ENCODE results near the gene ZNF597. TPM values are rescaled to one million over a fixed set of nuclear protein-coding genes. Genes with fewer than 3 reads are reported as not detected.

The ZNF597 gene
- total and polyA plus RNA-seq, 2 experiments from 2014 or later = 1.2 to 2.4 TPM

GRCh38 chr16:3400779-3401688 lies 42.3 kb downstream of the ZNF597 start, which contains the start of the genes ZNF174 and ZSCAN32:
Gene ZNF174, plus strand, starts transcription at chr16:3401215. Its CDS starts 790 bp downstream, at chr16:3402005.
Gene ZSCAN32, minus strand, starts transcription at chr16:3401004. Its CDS starts 3,447 bp downstream, at chr16:3397557.
- H4K20me1 ChIP-seq (replicated peaks; ENCODE audit: insufficient read depth) = no peaks in the 10 kb centered on the region; the same call in 1 of the 2 replicates
- peaks cover 4% of the 10 kb centered on the region; the same call in 1 of the 2 replicates for H3K9me2 ChIP-seq (ENCODE audit: insufficient read depth)
- Mint-ChIP-seq H3K4me3 (peak within 1 kb of the TSS; percentile 98), H3K27ac (peak within 1 kb of the TSS; percentile 87), H3K36me3 (ENCODE audit: low read depth) (peaks cover 66% of the 10 kb centered on the region), H3K9me3 (peaks cover 34% of the 10 kb centered on the region), H3K27me3 (ENCODE audit: insufficient read depth, low read depth, poor library complexity) (peaks cover 13% of the 10 kb centered on the region), H3K4me1 (peaks cover 7% of the 10 kb centered on the region)
- DNase-seq (ENCODE audit: low spot score) (peak; percentile 99), ATAC-seq (peak; percentile 93)
- no peaks in the 10 kb centered on the region; the same call in 1 of the 2 replicates for H3K4me1 ChIP-seq (ENCODE audit: insufficient read depth)
- peak within 1 kb of the TSS; percentile 96 for H2AFZ ChIP-seq
- peak within 1 kb of the TSS; percentile 89 for H3K4me3 ChIP-seq
- peaks cover 44% of the 10 kb centered on the region for H3K79me2 ChIP-seq (replicated peaks; ENCODE audit: insufficient read depth)
- peaks cover 15% of the 10 kb centered on the region for H3K36me3 ChIP-seq (ENCODE audit: insufficient read depth)
- H3K4me2 ChIP-seq = peak within 1 kb of the TSS; percentile 90
- peak within 1 kb of the TSS; percentile 87 for H3K27ac ChIP-seq (ENCODE audit: low read depth)
- H3F3A ChIP-seq (replicated peaks; ENCODE audit: low read depth) = peaks cover 4% of the 10 kb centered on the region; the same call in 1 of the 2 replicates
- no peaks in the 10 kb centered on the region for H3K27me3 ChIP-seq (ENCODE audit: insufficient read depth)
- TF ChIP-seq NANOG (IDR thresholded peaks at IDR 0.05; ENCODE audit: borderline replicate concordance) (no peak), POLR2AphosphoS5 (IDR thresholded peaks at IDR 0.05; ENCODE audit: low read depth) (peak; percentile 96), EZH2phosphoT487 (IDR thresholded peaks at IDR 0.05; ENCODE audit: unreplicated experiment) (no peak), JUNB (IDR thresholded peaks at IDR 0.05; ENCODE audit: unreplicated experiment) (no peak), STAT1 (IDR thresholded peaks at IDR 0.05; ENCODE audit: unreplicated experiment) (no peak), ETS1 (IDR thresholded peaks at IDR 0.05) (peak; percentile 90), REST (IDR thresholded peaks at IDR 0.05; ENCODE audit: unreplicated experiment) (peak; percentile 8), CREB1 (CRISPR knock-in tag; IDR thresholded peaks at IDR 0.05; ENCODE audit: low read depth) (peak; percentile 74)

DNA sequence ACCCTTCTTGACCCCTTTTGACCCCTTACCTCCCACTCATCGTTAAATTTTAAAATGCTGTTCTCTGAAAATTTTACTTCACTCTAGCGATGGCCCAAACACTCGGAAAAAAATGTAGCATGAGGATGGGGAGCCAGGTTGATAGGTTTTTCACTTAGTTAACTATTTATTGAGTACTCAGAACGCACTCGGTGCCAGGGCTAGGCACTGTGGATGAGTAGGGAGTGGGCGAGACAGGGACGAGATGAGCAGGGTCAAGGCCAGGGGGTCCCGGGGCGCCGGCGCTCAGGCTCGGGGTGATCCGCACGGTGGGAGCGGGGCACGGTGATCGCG lies 42.9 kb downstream of the ZNF597 start:
- H3K4me3 Mint-ChIP-seq = peak overlapping the region; percentile 98
- peak overlapping the region; percentile 87 for H3K27ac ChIP-seq (ENCODE audit: low read depth)
- H4K20me1 ChIP-seq (replicated peaks; ENCODE audit: insufficient read depth) = no peaks in the 10 kb centered on the region; the same call in 1 of the 2 replicates
- peaks cover 4% of the 10 kb centered on the region; the same call in 1 of the 2 replicates for H3F3A ChIP-seq (replicated peaks; ENCODE audit: low read depth)
- H3K4me1 ChIP-seq (ENCODE audit: insufficient read depth) = no peaks in the 10 kb centered on the region; the same call in 1 of the 2 replicates
- H3K9me3 Mint-ChIP-seq = peaks cover 29% of the 10 kb centered on the region
- DNase-seq (ENCODE audit: low spot score) (no peak), ATAC-seq (no peak)
- H3K4me2 ChIP-seq = peak overlapping the region; percentile 89
- H3K36me3 ChIP-seq (ENCODE audit: insufficient read depth) = peaks cover 11% of the 10 kb centered on the region
- H3K36me3 Mint-ChIP-seq (ENCODE audit: low read depth) = peaks cover 66% of the 10 kb centered on the region
- H3K27me3 ChIP-seq (ENCODE audit: insufficient read depth) = no peaks in the 10 kb centered on the region
- H2AFZ ChIP-seq = peak overlapping the region; percentile 85
- peaks cover 13% of the 10 kb centered on the region for H3K27me3 Mint-ChIP-seq (ENCODE audit: insufficient read depth, low read depth, poor library complexity)
- peaks cover 45% of the 10 kb centered on the region for H3K79me2 ChIP-seq (replicated peaks; ENCODE audit: insufficient read depth)
- H3K9me2 ChIP-seq (ENCODE audit: insufficient read depth) = peaks cover 4% of the 10 kb centered on the region; the same call in 1 of the 2 replicates
- H3K4me1 Mint-ChIP-seq = peaks cover 7% of the 10 kb centered on the region
- peak overlapping the region; percentile 87 for H3K27ac Mint-ChIP-seq
- H3K4me3 ChIP-seq = peak overlapping the region; percentile 89
- no peak for TF ChIP-seq ETS1 (IDR thresholded peaks at IDR 0.05)

Measured in GM23338 (cell line).